ENCODE measurements around the gene YY1. TPM values are rescaled to one million over a fixed set of nuclear protein-coding genes. Genes with fewer than 3 reads are reported as not detected.

YY1 gene
- total and polyA plus RNA-seq, 10 donors = 28.4 to 64.1 (median 56.9) TPM

DNA sequence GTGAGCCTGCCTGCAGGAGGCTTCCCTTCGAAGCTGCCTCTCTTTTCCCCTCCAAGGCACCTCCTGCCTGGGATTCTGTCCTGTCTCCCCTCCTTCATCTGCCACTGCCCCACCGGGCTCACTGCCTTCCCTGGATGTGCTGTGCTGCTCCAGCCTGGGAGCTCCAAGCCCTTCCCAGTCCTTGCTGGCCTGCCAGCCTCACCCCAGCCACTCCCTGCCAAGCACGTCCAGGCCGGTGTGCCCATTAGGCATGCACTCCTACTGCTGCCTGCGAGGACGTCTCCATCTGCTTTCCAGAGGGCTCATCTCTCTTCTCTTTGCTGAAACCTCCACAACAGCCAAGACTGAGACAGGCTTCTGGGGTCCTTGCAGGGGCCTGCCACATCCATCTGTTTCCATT, 75.8 kb downstream of the YY1 start:
- no peaks in the 10 kb centered on the region for H3K36me3 ChIP-seq
- peaks cover 8 to 48% (median 33%) of the 10 kb centered on the region in 6 donors for H3K4me1 ChIP-seq
- no peaks in the 10 kb centered on the region for H3K9me3 ChIP-seq
- no peak overlapping the region for H3K27ac ChIP-seq
- no peak overlapping the region for H3K4me3 ChIP-seq
- DNase-seq = no peak
- 95 to 96% (median 95%) methylated on average over 6 of the region's 6 CpGs for WGBS, 5 donors
- intact Hi-C loops (cut with DNase I; ENCODE audit: low total_unique reads) = no loop called here
- H3K27me3 ChIP-seq (replicated peaks in 1 of 7) = no peaks in the 10 kb centered on the region
- TF ChIP-seq, protein P1, sequence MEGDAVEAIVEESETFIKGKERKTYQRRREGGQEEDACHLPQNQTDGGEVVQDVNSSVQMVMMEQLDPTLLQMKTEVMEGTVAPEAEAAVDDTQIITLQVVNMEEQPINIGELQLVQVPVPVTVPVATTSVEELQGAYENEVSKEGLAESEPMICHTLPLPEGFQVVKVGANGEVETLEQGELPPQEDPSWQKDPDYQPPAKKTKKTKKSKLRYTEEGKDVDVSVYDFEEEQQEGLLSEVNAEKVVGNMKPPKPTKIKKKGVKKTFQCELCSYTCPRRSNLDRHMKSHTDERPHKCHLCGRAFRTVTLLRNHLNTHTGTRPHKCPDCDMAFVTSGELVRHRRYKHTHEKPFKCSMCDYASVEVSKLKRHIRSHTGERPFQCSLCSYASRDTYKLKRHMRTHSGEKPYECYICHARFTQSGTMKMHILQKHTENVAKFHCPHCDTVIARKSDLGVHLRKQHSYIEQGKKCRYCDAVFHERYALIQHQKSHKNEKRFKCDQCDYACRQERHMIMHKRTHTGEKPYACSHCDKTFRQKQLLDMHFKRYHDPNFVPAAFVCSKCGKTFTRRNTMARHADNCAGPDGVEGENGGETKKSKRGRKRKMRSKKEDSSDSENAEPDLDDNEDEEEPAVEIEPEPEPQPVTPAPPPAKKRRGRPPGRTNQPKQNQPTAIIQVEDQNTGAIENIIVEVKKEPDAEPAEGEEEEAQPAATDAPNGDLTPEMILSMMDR (IDR thresholded peaks at IDR 0.05 in 8 of 11, conservative IDR thresholded peaks at IDR 0.05 in 3 of 11) = no peak
- TF ChIP-seq POLR2AphosphoS5 (IDR thresholded peaks at IDR 0.05) = no peak
- TF ChIP-seq POLR2A (IDR thresholded peaks at IDR 0.05) = no peak

DNA sequence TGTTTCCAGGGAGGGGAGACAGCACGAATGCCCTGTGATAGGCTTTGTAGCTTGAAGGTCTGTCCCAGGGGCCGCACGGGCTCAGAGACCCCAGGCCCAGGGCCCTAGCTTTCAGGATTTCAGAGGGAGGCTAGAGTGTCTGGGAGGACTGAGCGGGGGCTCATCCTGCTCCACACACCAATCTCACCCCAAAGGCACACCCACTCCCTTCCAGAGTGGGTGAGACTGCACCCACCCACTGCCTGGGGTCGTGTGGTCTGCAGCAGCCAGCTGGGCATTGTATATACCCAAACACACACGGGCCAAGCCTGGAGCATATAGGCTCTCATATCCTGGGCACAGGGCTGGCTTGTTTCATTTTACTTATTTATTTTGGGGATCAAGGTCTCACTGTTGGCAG, 78.4 kb downstream of the YY1 start:
- WGBS, 5 donors = 51 to 91% (median 90%) methylated on average over 2 to 6 of the region's 6 CpGs
- Histone ChIP-seq H3K4me3 (peak overlapping the region in 1 of 8 donors; percentile 74), H3K4me1 (peaks cover 6 to 43% (median 27%) of the 10 kb centered on the region in 6 donors), H3K9me3 (no peaks in the 10 kb centered on the region), H3K36me3 (no peaks in the 10 kb centered on the region), H3K27me3 (replicated peaks in 1 of 7) (no peaks in the 10 kb centered on the region), H3K27ac (peak overlapping the region in 6 of 8 donors; percentile 63 to 82 (median 71))
- DNase-seq = no peak
- intact Hi-C loops (cut with DNase I; ENCODE audit: low total_unique reads) = no loop called here
- TF ChIP-seq, protein P1 (IDR thresholded peaks at IDR 0.05 in 8 of 11, conservative IDR thresholded peaks at IDR 0.05 in 3 of 11) = no peak
- TF ChIP-seq POLR2AphosphoS5 (IDR thresholded peaks at IDR 0.05) (no peak), POLR2A (IDR thresholded peaks at IDR 0.05) (no peak)

DNA sequence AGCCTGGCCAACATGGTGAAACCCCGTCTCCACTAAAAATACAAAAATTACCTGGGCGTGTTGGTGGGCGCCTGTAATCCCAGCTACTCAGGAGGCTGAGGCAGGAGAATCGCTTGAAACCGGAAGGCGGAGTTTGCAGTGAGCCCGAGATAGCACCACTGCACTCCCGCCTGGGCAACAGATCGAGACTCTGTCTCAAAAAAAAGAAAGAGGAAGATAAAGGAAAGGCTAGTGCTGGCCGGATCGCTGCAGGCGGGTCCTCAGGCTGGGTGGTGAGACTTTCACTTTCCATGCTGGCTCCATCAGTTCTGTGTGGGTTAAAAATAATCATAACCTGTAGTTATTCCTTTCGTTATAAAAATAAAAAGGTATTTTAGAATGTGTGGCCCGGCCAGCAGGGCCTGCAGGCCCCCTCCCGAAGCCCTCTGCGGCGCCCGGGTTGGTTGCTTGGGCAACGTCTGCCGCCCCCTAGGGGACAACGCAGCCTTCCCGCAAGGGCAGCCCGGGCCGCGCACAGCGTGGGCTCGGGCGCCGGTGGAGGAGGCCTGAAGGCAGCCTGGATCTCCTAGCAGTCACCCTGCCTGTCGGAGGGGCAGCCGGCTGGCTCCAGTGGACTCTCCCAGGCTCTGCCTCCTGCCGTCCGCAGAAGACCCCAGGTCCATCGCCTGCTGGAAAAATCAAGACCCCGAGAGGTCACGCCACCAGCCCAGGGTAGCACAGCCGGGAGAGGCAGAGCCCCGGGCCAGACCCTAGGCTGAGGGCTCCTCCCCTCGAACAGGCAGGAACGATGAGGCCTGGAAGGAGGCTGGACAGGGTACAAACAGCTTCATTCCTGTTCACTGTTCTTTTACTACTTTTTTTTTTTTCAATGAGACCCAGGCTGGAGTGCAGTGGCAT, 79.2 kb downstream of the YY1 start:
- TF ChIP-seq, protein P1 (IDR thresholded peaks at IDR 0.05 in 8 of 11, conservative IDR thresholded peaks at IDR 0.05 in 3 of 11) = peak; percentile 52 to 96 (median 93)
- TF ChIP-seq POLR2AphosphoS5 (IDR thresholded peaks at IDR 0.05) = peak; percentile 27 to 81 (median 65)
- no peak for TF ChIP-seq POLR2A (IDR thresholded peaks at IDR 0.05)
- Histone ChIP-seq H3K9me3 (no peaks in the 10 kb centered on the region), H3K36me3 (no peaks in the 10 kb centered on the region), H3K27me3 (replicated peaks in 1 of 7) (no peaks in the 10 kb centered on the region), H3K4me3 (peak overlapping the region; percentile 33 to 74 (median 46)), H3K4me1 (peaks cover 6 to 36% (median 20%) of the 10 kb centered on the region in 6 donors), H3K27ac (peak overlapping the region; percentile 46 to 82 (median 71))
- peak; percentile 95 for DNase-seq
- intact Hi-C loops (cut with DNase I; ENCODE audit: low total_unique reads) = no loop called here
- WGBS, 5 donors = 28 to 32% (median 29%) methylated on average over 27 to 40 of the region's 40 CpGs

DNA sequence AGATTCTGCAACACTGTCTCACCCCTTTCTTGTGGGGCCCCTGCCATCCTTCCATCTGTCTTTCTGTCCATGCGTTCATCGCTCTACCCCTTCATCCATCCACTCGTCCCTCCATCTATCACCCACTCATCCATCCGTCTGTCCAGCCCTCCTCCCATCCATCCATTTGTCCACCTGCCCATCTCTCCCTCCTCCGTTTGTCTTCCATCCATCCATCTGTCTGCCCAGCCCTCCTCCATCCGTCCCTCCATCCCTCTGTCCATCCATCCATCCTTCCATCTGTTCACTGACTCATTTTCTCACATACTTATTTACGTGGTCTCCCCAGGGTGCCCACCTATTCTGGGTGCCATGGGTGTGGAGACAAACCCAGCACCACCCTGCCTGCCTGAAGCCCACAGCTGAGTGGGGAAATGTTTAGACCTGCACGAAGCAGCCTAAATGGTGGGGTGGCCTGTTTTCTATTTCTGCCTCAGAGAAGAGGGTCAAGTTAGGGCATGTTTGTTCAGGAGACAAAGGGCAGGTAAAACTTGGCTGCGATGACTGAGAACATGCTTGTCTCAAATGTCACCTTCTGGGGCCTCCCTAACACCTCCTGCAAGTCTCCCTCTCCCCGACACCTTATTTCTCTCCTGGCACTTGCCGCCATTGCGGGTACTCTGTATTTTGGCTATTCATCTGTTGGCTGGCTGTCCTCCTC, 81.4 kb downstream of the YY1 start:
- WGBS, 5 donors = 89 to 94% (median 93%) methylated on average over 12 of the region's 12 CpGs
- peaks cover 6 to 34% (median 20%) of the 10 kb centered on the region in 6 donors for H3K4me1 ChIP-seq

More for the DNA sequence above, 81.4 kb downstream of the YY1 start:
- Histone ChIP-seq H3K27me3 (replicated peaks in 1 of 7) (no peaks in the 10 kb centered on the region), H3K36me3 (no peaks in the 10 kb centered on the region), H3K4me3 (no peak overlapping the region), H3K9me3 (no peaks in the 10 kb centered on the region), H3K27ac (no peak overlapping the region)
- DNase-seq = no peak
- no peak for TF ChIP-seq POLR2A (IDR thresholded peaks at IDR 0.05)
- TF ChIP-seq POLR2AphosphoS5 (IDR thresholded peaks at IDR 0.05) = no peak
- TF ChIP-seq, protein P1 (IDR thresholded peaks at IDR 0.05 in 8 of 11, conservative IDR thresholded peaks at IDR 0.05 in 3 of 11) = no peak
- intact Hi-C loops (cut with DNase I; ENCODE audit: low total_unique reads) = no loop called here
